ENCODE measurements around the gene GIMAP2. TPM values are rescaled to one million over a fixed set of nuclear protein-coding genes. Genes with fewer than 3 reads are reported as not detected.

The GIMAP2 gene
- polyA plus RNA-seq, 1 experiment: 0.10 TPM

GRCh38 chr7:150648353-150649079 lies 37.0 kb upstream of the GIMAP2 start:
- CTCF ChIA-PET: no interaction called here
- Histone ChIP-seq H3K9me3 (ENCODE audit: control insufficient read depth, insufficient read depth, low read length) (peaks cover 12% of the 10 kb centered on the region; the same call in 1 of the 2 replicates), H3K4me3 (ENCODE audit: low read depth, low read length) (no peak overlapping the region), H3K27me3 (ENCODE audit: control insufficient read depth, insufficient read depth, low read length) (no peaks in the 10 kb centered on the region), H3K27ac (ENCODE audit: low read depth, low read length) (no peak overlapping the region)
- POLR2A ChIA-PET: no interaction called here
- TF ChIP-seq CTCF (IDR thresholded peaks at IDR 0.05; ENCODE audit: low read depth, low read length): no peak
- DNase-seq (ENCODE audit: low read depth, low spot score): no peak

GRCh38 chr7:150649080-150649385 lies 36.5 kb upstream of the GIMAP2 start:
- POLR2A ChIA-PET: no interaction called here
- TF ChIP-seq CTCF (IDR thresholded peaks at IDR 0.05; ENCODE audit: low read depth, low read length): no peak
- H3K9me3 ChIP-seq (ENCODE audit: control insufficient read depth, insufficient read depth, low read length): peaks cover 12% of the 10 kb centered on the region; the same call in 1 of the 2 replicates
- H3K27me3 ChIP-seq (ENCODE audit: control insufficient read depth, insufficient read depth, low read length): no peaks in the 10 kb centered on the region
- H3K27ac ChIP-seq (ENCODE audit: low read depth, low read length): no peak overlapping the region
- CTCF ChIA-PET: no interaction called here
- H3K4me3 ChIP-seq (ENCODE audit: low read depth, low read length): no peak overlapping the region
- no peak for DNase-seq (ENCODE audit: low read depth, low spot score)

DNA sequence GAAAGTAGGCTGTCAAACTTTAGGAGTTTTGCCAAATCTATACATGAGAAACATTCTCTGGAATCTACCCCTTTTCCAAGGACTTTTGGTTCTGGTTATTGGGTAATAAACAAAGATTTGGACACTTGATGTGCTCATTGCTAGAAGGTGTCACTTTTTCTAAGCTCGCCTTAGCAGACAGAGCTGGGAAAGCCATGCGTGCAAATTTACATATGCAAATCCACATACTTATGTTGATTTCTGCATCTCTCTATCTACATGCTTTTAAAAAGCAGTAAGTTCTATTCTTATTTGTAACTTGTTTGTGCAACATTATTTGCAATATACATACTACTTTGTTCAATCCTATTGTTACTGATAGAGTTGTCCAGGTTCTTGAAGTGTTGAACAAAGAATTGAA lies 30.8 kb upstream of the GIMAP2 start:
- no peak for DNase-seq (ENCODE audit: low read depth, low spot score)
- ChIA-PET POLR2A (no interaction called here), CTCF (no interaction called here)
- Histone ChIP-seq H3K27me3 (ENCODE audit: control insufficient read depth, insufficient read depth, low read length) (no peaks in the 10 kb centered on the region), H3K27ac (ENCODE audit: low read depth, low read length) (no peak overlapping the region), H3K4me3 (ENCODE audit: low read depth, low read length) (no peak overlapping the region), H3K9me3 (ENCODE audit: control insufficient read depth, insufficient read depth, low read length) (peaks cover 21% of the 10 kb centered on the region; the same call in 1 of the 2 replicates)
- TF ChIP-seq CTCF (IDR thresholded peaks at IDR 0.05; ENCODE audit: low read depth, low read length): no peak

- DNase-seq (ENCODE audit: low read depth, low spot score): no peak
- H3K9me3 ChIP-seq (ENCODE audit: control insufficient read depth, insufficient read depth, low read length): peaks cover 23% of the 10 kb centered on the region; the same call in 1 of the 2 replicates
- no peak overlapping the region for H3K27ac ChIP-seq (ENCODE audit: low read depth, low read length)
- no peak overlapping the region for H3K4me3 ChIP-seq (ENCODE audit: low read depth, low read length)
- TF ChIP-seq CTCF (IDR thresholded peaks at IDR 0.05; ENCODE audit: low read depth, low read length): no peak
- no peaks in the 10 kb centered on the region for H3K27me3 ChIP-seq (ENCODE audit: control insufficient read depth, insufficient read depth, low read length)
- ChIA-PET CTCF (no interaction called here), POLR2A (no interaction called here)
These were observed 29.5 kb upstream of the GIMAP2 start for GRCh38 chr7:150656047-150656446.

- Histone ChIP-seq H3K4me3 (ENCODE audit: low read depth, low read length) (no peak overlapping the region), H3K9me3 (ENCODE audit: control insufficient read depth, insufficient read depth, low read length) (peaks cover 23% of the 10 kb centered on the region; the same call in 1 of the 2 replicates), H3K27me3 (ENCODE audit: control insufficient read depth, insufficient read depth, low read length) (no peaks in the 10 kb centered on the region), H3K27ac (ENCODE audit: low read depth, low read length) (no peak overlapping the region)
- DNase-seq (ENCODE audit: low read depth, low spot score): no peak
- ChIA-PET CTCF (no interaction called here), POLR2A (no interaction called here)
- TF ChIP-seq CTCF (IDR thresholded peaks at IDR 0.05; ENCODE audit: low read depth, low read length): no peak
These were observed 28.0 kb upstream of the GIMAP2 start for GRCh38 chr7:150657526-150657925.

Data from AG04450 (cell line).